CD4-positive, alpha-beta T cell treated with Interleukin-10 for 1 hour (primary cell): ENCODE measurements around the gene RALGDS.

Experiments
- DNase-seq: peaks from one replicate; pipeline ENCODE4 v3.0.0-alpha.2; 2020

Gene RALGDS

GRCh38 chr9:133048595-133048994, 72.4 kb downstream of the RALGDS start:
- peak; percentile 46 for DNase-seq
